Muscle of back (tissue), 11 donors: Measurements from ENCODE around the gene RNASET2. TPM values are rescaled to one million over a fixed set of nuclear protein-coding genes. Genes with fewer than 3 reads are reported as not detected.
"Not testable (repeated sequence)": the region's sequence is repeated elsewhere in the genome, so short reads cannot be mapped to it uniquely, and the experiment has no call there.

Source experiments
- DNase-seq, 3 donors: peaks; one replicate each; pipeline versions ENCODE4 v3.0.0 to v3.0.0-alpha.2; 2013
- polyA plus RNA-seq, 10 donors: library from polyadenylated mRNA; unstranded; fragments of 120-200 nt; gene quantifications; one replicate each; pipeline ENCODE4 v1.2.1, GENCODE V29; 2013; ENCODE audit not compliant: insufficient read length in 10 of 10

The RNASET2 gene
- polyA plus RNA-seq, 10 donors, result 14.3 to 21.9 (median 16.7) TPM

DNA sequence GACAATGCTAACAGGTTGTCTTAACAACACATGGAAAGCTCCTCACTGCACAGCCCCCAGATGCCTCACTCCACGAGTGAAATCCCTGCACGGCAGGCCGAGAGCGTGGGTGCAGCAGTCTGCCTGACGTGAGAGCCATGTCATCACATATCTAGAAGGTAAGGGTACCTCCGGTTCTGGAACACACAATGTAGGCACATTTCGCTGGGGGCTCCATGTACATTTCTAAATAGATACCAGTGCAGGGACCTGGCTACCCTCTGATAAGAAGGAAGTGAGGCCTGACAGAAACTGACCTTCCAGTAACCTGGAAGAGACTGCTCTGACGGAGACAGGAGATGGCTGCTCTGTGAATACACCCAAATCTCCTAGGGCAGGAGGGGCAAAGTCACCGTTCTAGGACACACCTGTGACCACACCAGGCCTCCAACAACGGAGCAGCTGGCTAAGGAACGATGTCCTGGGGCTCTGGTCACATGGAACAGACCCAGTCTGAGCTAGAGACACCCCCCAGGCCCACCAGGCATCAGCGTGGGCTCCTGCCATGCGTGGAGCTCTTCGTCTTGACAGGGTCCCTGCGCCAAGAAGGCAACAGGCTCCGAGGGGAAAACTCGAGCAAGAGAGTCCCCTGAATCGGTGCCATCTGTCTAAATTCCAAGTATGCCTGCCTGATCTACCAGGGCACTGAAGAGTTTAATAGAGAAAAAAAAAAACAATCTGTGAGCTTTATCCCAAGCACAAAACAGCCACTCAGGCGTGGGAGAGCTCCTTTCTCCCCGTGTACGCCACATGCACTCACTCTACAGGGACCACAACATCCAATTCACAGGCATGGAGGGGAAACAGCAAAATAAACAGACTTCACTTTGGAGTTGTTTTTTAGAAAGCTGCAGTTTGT, 27.5 kb downstream of the RNASET2 start:
- DNase-seq, result no peak

- DNase-seq, result no peak
These were observed 28.3 kb downstream of the RNASET2 start for GRCh38 chr6:166927935-166928643.

GRCh38 chr6:166927240-166927934, 29.0 kb downstream of the RNASET2 start:
- DNase-seq, result no peak

DNA sequence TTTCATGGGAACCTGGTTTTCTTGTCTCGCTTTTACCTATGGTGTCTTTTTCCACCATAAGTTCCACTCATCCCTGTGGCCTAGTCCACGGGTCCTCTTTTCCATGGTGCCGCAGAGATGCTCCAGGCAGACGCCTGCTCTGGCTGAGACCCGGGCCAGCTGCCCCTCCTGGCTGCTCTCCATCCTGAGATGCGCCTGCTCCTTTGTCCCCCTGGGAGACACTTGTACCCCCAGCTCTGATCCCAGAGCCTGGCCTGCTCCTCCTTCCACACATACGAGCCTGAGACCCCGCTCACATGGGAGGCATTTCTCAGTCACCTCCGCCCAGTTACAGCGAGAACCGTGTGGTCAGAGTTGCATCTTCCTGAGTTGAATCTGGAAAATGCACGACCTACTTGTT, 29.6 kb downstream of the RNASET2 start:
- no peak for DNase-seq

DNA sequence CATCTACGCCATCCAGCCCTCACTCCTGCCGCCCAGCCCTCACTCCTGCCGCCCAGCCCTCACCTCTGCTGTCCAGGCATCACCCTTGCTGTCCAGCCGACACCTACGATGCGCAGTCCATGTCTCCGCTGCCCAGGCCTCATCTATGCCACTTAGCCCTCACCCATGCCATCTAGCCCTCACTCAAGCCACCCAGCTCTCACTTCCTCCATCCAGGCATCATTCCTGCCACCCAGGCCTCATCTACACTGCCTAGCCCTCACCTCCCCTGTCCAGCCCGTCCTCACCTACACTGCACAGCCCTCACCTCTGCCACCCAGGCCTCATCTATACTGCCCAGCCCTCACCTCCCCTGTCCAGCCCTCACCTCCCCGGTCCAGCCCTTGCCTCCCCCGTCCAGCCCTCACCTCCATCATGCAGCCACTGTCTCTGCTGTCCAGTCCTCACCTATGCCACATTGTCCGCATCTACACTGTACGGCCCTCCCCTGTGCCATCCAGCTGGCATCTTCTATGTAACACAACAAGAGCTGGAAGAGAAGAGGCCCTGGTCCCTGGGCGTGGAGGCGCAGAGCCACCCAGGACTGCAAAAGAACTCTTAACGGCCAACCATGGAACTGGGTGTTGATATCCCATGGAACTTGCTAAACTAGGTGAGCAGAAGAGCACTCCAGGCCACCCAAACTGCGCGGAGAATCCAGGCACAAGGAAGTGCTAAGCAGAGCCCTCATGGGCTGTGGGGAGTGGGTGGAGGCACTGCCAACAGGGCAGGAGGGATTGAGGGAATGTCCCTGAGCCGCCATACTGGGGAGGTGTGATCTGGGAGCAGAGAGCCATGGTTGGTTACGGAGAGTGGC, 31.0 kb downstream of the RNASET2 start:
- DNase-seq, result no peak

- DNase-seq, result no peak
These were observed 31.8 kb downstream of the RNASET2 start for GRCh38 chr6:166924531-166924930.

- no peak for DNase-seq
These were observed 33.4 kb downstream of the RNASET2 start for GRCh38 chr6:166922937-166923336.

DNA sequence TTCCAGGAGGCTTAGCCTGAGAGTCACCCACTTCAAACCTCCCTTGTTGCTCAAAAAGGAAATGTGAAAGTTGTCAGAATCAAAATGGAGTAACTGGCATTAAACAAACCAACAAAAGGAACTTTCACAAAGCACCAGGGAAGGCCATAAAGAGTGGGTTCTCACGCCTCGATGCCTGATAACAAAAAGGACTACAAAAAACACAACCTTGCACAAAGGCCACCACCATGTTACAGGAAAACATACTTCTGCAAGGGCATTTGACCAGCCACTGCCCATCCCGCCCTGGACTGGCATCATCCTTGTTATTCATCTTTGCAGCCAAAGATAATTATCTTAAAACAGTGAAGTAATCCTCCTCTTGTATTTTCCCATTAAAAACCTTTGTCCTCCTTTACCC, 34.8 kb downstream of the RNASET2 start:
- no peak for DNase-seq

DNA sequence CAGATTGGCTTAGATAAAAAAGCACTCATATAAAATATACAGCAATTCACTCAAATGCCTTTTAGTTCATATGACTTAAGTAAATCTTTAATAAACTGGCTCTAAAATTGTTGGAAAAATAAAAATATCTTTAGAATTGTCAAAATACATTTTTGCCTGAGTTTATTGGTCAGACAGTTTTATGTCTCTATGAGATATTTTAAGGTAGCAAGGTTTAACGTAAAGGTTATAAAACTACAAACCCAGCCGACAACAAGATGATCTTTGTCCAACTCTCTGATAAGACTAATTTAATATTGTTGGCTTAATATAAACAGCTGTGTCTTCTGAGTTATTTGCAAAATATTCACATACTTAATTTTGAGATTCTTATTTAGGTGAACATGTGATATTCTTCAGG, 39.5 kb downstream of the RNASET2 start:
- no peak for DNase-seq

DNA sequence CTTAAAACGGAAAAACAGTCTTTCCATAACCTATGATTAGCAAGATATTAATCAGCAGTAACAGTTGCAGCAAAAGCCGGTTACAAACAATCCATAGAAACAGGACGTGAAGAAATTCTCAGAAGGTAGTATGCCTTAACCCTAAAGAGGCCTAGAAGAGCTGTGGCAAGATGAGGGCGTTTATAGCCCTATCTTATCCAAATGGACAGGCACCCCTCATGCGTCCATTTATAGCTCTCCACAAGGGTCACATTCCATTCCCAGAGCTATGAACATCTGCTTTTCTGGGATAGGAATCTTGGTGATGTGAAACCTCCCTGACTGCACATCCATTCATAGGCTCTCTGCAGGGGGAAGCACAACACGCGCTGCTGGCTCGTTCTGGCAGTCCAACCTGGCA, 40.9 kb downstream of the RNASET2 start:
- not testable (repeated sequence) for DNase-seq

DNA sequence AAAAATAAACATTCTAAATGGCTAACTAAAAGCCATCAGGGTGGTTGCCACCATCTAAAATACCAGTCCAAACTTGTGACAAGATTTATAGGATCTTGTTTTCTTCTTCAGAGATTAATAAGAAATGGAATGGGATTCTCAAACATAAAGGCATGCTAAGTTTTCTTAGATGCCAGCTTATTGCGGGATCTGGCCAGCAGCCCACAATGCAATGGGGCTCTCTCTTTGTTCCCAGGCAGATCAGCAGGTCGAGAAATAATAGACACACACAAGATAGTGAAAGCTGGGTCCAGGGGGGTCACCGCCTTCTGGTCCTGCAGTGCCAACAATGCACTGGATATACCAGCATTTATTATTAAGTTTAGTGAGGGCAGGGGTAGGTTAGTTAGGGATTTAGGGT, 41.4 kb downstream of the RNASET2 start:
- DNase-seq, result not testable (repeated sequence)

DNA sequence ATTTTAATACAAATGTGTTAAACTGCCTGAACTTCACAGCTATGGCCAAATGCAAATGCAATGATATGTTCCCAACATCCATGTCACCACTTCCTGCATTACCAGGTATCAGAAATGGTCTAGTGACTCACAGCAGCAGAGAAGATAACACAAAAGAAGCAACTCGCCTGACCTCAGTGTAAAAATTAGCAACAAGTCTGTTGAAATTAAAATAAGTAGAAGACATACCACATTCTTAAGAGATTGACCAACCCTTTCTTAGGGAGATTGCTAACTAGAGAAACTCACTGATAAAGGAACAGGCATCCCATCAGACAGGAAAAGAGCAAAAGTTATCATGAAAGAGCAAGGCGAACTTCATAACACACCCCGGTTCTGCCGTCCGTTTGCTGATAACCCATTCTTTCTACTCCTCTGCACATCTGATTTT, 45.1 kb downstream of the RNASET2 start:
- no peak for DNase-seq

- no peak for DNase-seq
These were observed 45.7 kb downstream of the RNASET2 start for GRCh38 chr6:166910601-166911000.

- DNase-seq, result no peak
These were observed 47.5 kb downstream of the RNASET2 start for GRCh38 chr6:166908811-166909210.

GRCh38 chr6:166907871-166908806, 48.2 kb downstream of the RNASET2 start:
- DNase-seq, result no peak

GRCh38 chr6:166907373-166907841, 48.9 kb downstream of the RNASET2 start:
- DNase-seq, result no peak

GRCh38 chr6:166906376-166907044, 49.8 kb downstream of the RNASET2 start:
- DNase-seq, result no peak

GRCh38 chr6:166905505-166906134, 50.7 kb downstream of the RNASET2 start:
- DNase-seq, result no peak

GRCh38 chr6:166905013-166905412, 51.3 kb downstream of the RNASET2 start:
- DNase-seq, result no peak
